H1 (cell line): ENCODE measurements around the gene PTBP3. TPM values are rescaled to one million over a fixed set of nuclear protein-coding genes. Genes with fewer than 3 reads are reported as not detected.

ENCODE experiments used
- CBX5 ChIP-seq: fragments of 300-800, 300-1000 bp; sonication (generic); IDR thresholded peaks from 2 replicates; pipeline ENCODE4 v1.7.1; 2016; ENCODE audit warnings: antibody characterized with exemption, low read length, low read depth
- CHD7 ChIP-seq: fragments of 300-600 bp; sonication (generic); IDR thresholded peaks from 2 replicates; pipeline ENCODE4 v1.7.1; 2012; ENCODE audit warnings: low read length, moderate library complexity, mild to moderate bottlenecking, inconsistent platforms; ENCODE audit not compliant: insufficient replicate concordance
- E2F6 ChIP-seq: IDR thresholded peaks from 2 replicates; pipeline ENCODE4 v1.6.1; 2012; ENCODE audit warnings: inconsistent platforms
- HDAC2 ChIP-seq, 2 experiments: fragments of 300-600 bp in 1 of 2; sonication (generic) in 1 of 2; IDR thresholded peaks; 2 replicates each; pipeline ENCODE4 v1.6.1; 2011 to 2012; ENCODE audit warnings: low read depth in 2 of 2, low read length in 2 of 2, mild to moderate bottlenecking in 2 of 2, moderate library complexity in 2 of 2, borderline replicate concordance in 1 of 2, inconsistent platforms in 1 of 2
- KDM1A ChIP-seq: fragments of 200-600, 300-600 bp; sonication (generic); IDR thresholded peaks from 2 replicates; pipeline ENCODE4 v1.7.1; 2016; ENCODE audit warnings: mild to moderate bottlenecking, low read length, borderline replicate concordance
- TBP ChIP-seq: IDR thresholded peaks from 2 replicates; pipeline ENCODE4 v1.6.1; 2011; ENCODE audit warnings: low read depth, low read length, improper control_type of control experiment
- TCF12 ChIP-seq: IDR thresholded peaks from 2 replicates; pipeline ENCODE4 v1.6.1; 2011; ENCODE audit warnings: low read depth, mild to moderate bottlenecking, low read length
- TEAD4 ChIP-seq: IDR thresholded peaks from 2 replicates; pipeline ENCODE4 v1.6.1; 2012; ENCODE audit warnings: low read depth, low read length, inconsistent platforms, mixed read lengths
- ZNF274 ChIP-seq: IDR thresholded peaks from 2 replicates; pipeline ENCODE4 v1.7.0; 2012; ENCODE audit warnings: low read length, borderline replicate concordance; ENCODE audit errors: extremely low read depth
- polyA plus RNA-seq, 7 experiments: library from polyadenylated mRNA; depleted of rRNA in 3 of 7; stranded (reverse) in 5 of 7; unstranded in 2 of 7; fragments of >200 nt in 5 of 7; fragments of 200-250 nt in 2 of 7; gene quantifications; 1 replicate in 5 of 7; 2 replicates in 1 of 7; 4 replicates in 1 of 7; pipeline versions ENCODE4 v1.2.1 to v1.2.3, GENCODE V29; 2011 to 2013; ENCODE audit warnings: missing spikeins in 2 of 7, mixed read lengths in 2 of 7
- total RNA-seq: library from RNA; stranded (reverse); fragmentation: NEBNext Ultra II Directional; extraction: Animal tissue kit (Norgen Biotek cat#: 25700); gene quantifications from 2 replicates; pipeline ENCODE4 v1.2.1, GENCODE V29; 2021

Gene PTBP3
- total and polyA plus RNA-seq, 2 of the 8 experiments (the other 6 are each of a cell fraction or from before 2014, with no cell fraction given) = 51.0 to 124 TPM

- TF ChIP-seq HDAC2 (IDR thresholded peaks at IDR 0.05; ENCODE audit: borderline replicate concordance in 1 of 2, low read depth in 2 of 2, low read length in 2 of 2) (no peak), TEAD4 (no peak), TCF12 (no peak), CHD7 (no peak), ZNF274 (no peak), KDM1A (no peak), E2F6 (no peak), TBP (no peak), CBX5 (no peak)
These were observed 158.2 kb downstream of the PTBP3 start, which contains the start of gene SUSD1 (continued) for GRCh38 chr9:112174965-112175795.
